SU-DHL-6 (cell line): ENCODE data around the gene ITIH4.

Experiments
- CTCF ChIP-seq: fragments of 200-600 bp; sonication (generic); IDR thresholded peaks from one replicate; pipeline ENCODE4 v1.5.1; 2017; ENCODE audit warnings: antibody characterized with exemption, mild to moderate bottlenecking, low read length, moderate library complexity; ENCODE audit not compliant: insufficient read depth, poor library complexity, severe bottlenecking
- EZH2phosphoT487 ChIP-seq: fragments of 200-600 bp; sonication (generic), shearing (Covaris generic); conservative IDR thresholded peaks from 2 replicates; pipeline ENCODE4 v1.6.1; 2018; ENCODE audit warnings: mild to moderate bottlenecking, antibody characterized with exemption, low read length, moderate library complexity, mixed read lengths

- no peak for TF ChIP-seq CTCF
- TF ChIP-seq EZH2phosphoT487 = no peak
Observed at GRCh38 chr3:52830535-52831258, at the start of gene ITIH4.
